Measurements from ENCODE around the gene PDIK1L. TPM values are rescaled to one million over a fixed set of nuclear protein-coding genes. Genes with fewer than 3 reads are reported as not detected.

The PDIK1L gene
- total RNA-seq, 1 experiment from 2014 or later: 11.9 TPM

DNA sequence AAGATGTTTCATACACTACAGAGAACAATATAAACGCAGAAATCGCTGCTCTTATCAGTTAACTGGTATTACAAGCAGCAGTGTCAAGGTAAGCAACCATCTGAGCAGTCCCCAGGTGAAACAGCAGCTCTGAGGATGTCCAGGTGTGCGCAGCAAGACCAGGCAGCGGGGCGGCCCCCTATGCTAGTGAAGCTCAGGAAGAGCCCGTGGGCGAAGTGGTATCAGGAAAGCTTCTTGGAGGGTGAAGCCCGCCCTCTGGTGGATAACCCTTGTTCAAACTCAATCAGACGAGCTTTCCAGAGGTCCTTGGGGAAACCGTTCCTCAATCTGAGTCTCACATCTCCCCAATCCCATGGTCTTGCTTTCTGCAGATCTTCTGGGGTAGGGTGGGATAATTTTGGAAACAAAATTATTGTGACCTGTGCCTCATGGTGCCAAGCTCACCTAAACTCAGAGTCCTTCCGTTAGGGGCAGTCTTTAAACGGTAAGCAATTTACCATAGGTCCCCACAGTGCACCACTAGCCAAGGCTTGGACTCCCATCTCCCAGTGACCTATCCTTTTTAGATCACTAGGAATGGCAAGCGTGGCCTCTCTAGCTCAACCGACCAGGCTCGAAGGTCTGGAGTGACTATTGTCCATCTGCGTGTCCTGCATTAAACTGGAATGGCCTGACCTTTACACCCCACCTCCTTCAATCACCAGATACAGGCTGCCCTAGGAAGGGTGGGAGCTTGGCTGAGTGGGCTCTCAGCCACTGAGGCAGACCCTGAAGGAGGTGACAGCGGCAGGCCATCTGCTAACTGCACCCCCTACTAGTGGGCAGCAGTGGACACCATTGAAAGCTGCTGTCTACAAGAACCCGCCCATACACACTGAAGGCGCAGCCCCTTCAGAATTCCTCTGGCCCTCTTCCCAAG lies 33.7 kb downstream of the PDIK1L start:
- Mint-ChIP-seq H3K9me3 (ENCODE audit: low read depth, unreplicated experiment) (no peaks in the 10 kb centered on the region), H3K36me3 (ENCODE audit: insufficient read depth, unreplicated experiment) (peaks cover 4% of the 10 kb centered on the region), H3K4me3 (ENCODE audit: low read depth, unreplicated experiment) (no peak overlapping the region), H3K27ac (ENCODE audit: unreplicated experiment) (no peak overlapping the region), H3K27me3 (ENCODE audit: unreplicated experiment) (peaks cover 29% of the 10 kb centered on the region), H3K4me1 (ENCODE audit: low read depth, unreplicated experiment) (no peaks in the 10 kb centered on the region)
- TF ChIP-seq, protein P1, sequence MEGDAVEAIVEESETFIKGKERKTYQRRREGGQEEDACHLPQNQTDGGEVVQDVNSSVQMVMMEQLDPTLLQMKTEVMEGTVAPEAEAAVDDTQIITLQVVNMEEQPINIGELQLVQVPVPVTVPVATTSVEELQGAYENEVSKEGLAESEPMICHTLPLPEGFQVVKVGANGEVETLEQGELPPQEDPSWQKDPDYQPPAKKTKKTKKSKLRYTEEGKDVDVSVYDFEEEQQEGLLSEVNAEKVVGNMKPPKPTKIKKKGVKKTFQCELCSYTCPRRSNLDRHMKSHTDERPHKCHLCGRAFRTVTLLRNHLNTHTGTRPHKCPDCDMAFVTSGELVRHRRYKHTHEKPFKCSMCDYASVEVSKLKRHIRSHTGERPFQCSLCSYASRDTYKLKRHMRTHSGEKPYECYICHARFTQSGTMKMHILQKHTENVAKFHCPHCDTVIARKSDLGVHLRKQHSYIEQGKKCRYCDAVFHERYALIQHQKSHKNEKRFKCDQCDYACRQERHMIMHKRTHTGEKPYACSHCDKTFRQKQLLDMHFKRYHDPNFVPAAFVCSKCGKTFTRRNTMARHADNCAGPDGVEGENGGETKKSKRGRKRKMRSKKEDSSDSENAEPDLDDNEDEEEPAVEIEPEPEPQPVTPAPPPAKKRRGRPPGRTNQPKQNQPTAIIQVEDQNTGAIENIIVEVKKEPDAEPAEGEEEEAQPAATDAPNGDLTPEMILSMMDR (IDR thresholded peaks at IDR 0.05; ENCODE audit: unreplicated experiment): peak; percentile 63
- no TSS peak for BruUV-seq (replicated peaks)
- CTCF ChIA-PET: interaction anchor here (0.5 to 2.2 kb wide), 15 partner anchors 18 to 250 kb away, joined by 3 to 22 read pairs (median 5); partner anchors contain the start of genes CEP85, CNKSR1 and PDIK1L
- intact Hi-C loops (cut with micrococcal nuclease; ENCODE audit: unreplicated experiment): loop anchor here (1.0 to 2.0 kb wide), 2 partner anchors 40 to 108 kb away; no protein-coding TSS in a partner anchor
- peak; percentile 78 for DNase-seq

DNA sequence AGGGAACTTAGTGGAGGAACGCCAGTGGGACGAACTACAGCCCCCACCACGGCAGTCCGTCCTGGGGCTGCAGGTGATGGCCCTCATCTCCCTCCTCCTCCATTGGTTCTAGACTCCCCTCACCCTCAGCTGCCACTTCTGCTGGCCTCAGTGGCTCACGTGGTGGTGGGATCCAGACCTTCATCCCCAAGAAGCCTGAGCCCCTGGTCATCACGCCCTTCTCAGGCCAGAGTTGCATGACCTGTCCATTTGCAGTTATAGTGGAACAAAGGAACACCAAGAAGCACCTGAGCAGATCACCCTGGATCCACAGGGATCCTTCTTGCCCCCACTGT lies 34.3 kb downstream of the PDIK1L start:
- CTCF ChIA-PET: interaction anchor here (1.9 to 2.2 kb wide), 2 partner anchors 33 to 109 kb away, joined by 7 to 22 read pairs; no protein-coding TSS in a partner anchor
- TF ChIP-seq, protein P1 (IDR thresholded peaks at IDR 0.05; ENCODE audit: unreplicated experiment): no peak
- peaks cover 32% of the 10 kb centered on the region for H3K27me3 Mint-ChIP-seq (ENCODE audit: unreplicated experiment)
- no peak for DNase-seq
- H3K9me3 Mint-ChIP-seq (ENCODE audit: low read depth, unreplicated experiment): no peaks in the 10 kb centered on the region
- peaks cover 4% of the 10 kb centered on the region for H3K36me3 Mint-ChIP-seq (ENCODE audit: insufficient read depth, unreplicated experiment)
- H3K27ac Mint-ChIP-seq (ENCODE audit: unreplicated experiment): no peak overlapping the region
- no peak overlapping the region for H3K4me3 Mint-ChIP-seq (ENCODE audit: low read depth, unreplicated experiment)
- intact Hi-C loops (cut with micrococcal nuclease; ENCODE audit: unreplicated experiment): loop anchor here (1.0 to 2.0 kb wide), 2 partner anchors 41 to 109 kb away; no protein-coding TSS in a partner anchor
- no peaks in the 10 kb centered on the region for H3K4me1 Mint-ChIP-seq (ENCODE audit: low read depth, unreplicated experiment)
- BruUV-seq (replicated peaks): no TSS peak

DNA sequence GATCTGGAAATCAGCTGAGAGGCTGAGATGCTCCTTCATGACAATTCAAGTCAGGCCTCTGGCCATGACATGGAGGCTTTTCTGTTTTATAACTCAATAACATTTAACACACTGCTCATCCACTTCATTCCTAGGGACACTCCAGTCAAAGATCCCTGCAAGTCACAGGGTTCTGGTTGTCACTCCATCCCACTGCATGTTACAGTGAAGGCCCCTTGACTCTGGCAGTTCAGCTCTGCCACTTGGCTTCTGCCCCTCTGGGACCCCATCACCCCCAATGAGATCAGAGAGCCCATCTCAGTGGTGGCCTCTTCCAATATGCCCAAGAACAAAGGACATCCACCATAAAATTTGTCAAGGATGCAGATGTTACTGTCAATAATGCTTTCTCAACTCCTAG lies 37.3 kb downstream of the PDIK1L start:
- Mint-ChIP-seq H3K27me3 (ENCODE audit: unreplicated experiment) (peaks cover 39% of the 10 kb centered on the region), H3K27ac (ENCODE audit: unreplicated experiment) (no peak overlapping the region), H3K4me3 (ENCODE audit: low read depth, unreplicated experiment) (no peak overlapping the region), H3K36me3 (ENCODE audit: insufficient read depth, unreplicated experiment) (peaks cover 4% of the 10 kb centered on the region), H3K4me1 (ENCODE audit: low read depth, unreplicated experiment) (no peaks in the 10 kb centered on the region), H3K9me3 (ENCODE audit: low read depth, unreplicated experiment) (no peaks in the 10 kb centered on the region)
- CTCF ChIA-PET: no interaction called here
- TF ChIP-seq, protein P1 (IDR thresholded peaks at IDR 0.05; ENCODE audit: unreplicated experiment): no peak
- BruUV-seq (replicated peaks): no TSS peak
- DNase-seq: no peak
- intact Hi-C loops (cut with micrococcal nuclease; ENCODE audit: unreplicated experiment): no loop called here

DNA sequence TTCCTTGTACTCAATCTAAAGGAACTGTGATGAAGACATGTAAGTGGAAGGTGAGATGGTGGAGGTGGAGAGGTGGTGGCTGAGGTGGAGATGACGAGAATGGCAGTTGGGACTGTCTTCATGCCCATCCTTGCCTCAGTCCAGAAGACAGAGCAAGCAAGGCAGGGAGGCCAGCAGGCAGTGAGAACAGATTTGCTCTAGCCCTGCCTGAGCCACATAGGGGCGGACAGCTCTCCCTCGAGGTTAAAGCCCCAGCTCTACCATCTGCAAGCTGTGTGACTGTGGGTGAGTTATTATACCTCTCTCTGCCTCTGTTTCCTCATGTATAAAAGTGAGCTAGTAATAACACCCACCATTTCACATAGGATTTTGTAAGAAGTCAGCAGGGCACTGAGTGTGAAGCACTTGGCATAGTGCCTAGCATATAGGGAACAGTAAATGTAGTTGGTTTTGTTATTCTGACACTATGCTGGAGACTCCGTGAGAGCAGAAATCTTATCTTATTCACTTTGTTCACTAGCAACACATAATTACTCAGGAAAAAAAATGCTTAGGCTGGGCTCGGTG lies 42.4 kb downstream of the PDIK1L start:
- DNase-seq: no peak
- H3K4me3 Mint-ChIP-seq (ENCODE audit: low read depth, unreplicated experiment): no peak overlapping the region
- TF ChIP-seq, protein P1 (IDR thresholded peaks at IDR 0.05; ENCODE audit: unreplicated experiment): no peak
- peaks cover 42% of the 10 kb centered on the region for H3K27me3 Mint-ChIP-seq (ENCODE audit: unreplicated experiment)
- no peaks in the 10 kb centered on the region for H3K9me3 Mint-ChIP-seq (ENCODE audit: low read depth, unreplicated experiment)
- intact Hi-C loops (cut with micrococcal nuclease; ENCODE audit: unreplicated experiment): no loop called here
- no TSS peak for BruUV-seq (replicated peaks)
- no peaks in the 10 kb centered on the region for H3K4me1 Mint-ChIP-seq (ENCODE audit: low read depth, unreplicated experiment)
- no peaks in the 10 kb centered on the region for H3K36me3 Mint-ChIP-seq (ENCODE audit: insufficient read depth, unreplicated experiment)
- no peak overlapping the region for H3K27ac Mint-ChIP-seq (ENCODE audit: unreplicated experiment)
- CTCF ChIA-PET: no interaction called here
